MV-4-11 (cell line): ENCODE data around the gene PDE7B.
A peak's percentile ranks its signal among the peaks of the same experiment; 100 is the strongest.

ENCODE experiments used
- DNase-seq: peaks from one replicate; lab custom pipeline; 2025; lab: John Stamatoyannopoulos, UW

PDE7B gene

GRCh38 chr6:135987226-135987625 is 135.7 kb downstream of the PDE7B start:
- DNase-seq, result no peak

- peak; percentile 71 for DNase-seq
Measured at GRCh38 chr6:135990439-135990838, 138.9 kb downstream of the PDE7B start.

- DNase-seq, result no peak
Measured at GRCh38 chr6:135990855-135991464, 139.5 kb downstream of the PDE7B start.

GRCh38 chr6:135992739-135993138 is 141.2 kb downstream of the PDE7B start:
- DNase-seq, result peak; percentile 21

- no peak for DNase-seq
Measured at GRCh38 chr6:135993361-135993760, 141.9 kb downstream of the PDE7B start.

- peak; percentile 90 for DNase-seq
Measured at GRCh38 chr6:135994857-135995544, 143.5 kb downstream of the PDE7B start.

GRCh38 chr6:135995545-135995898 is 144.0 kb downstream of the PDE7B start:
- no peak for DNase-seq

- no peak for DNase-seq
Measured at GRCh38 chr6:135996668-135997067, 145.2 kb downstream of the PDE7B start.

GRCh38 chr6:135999393-135999792 is 147.9 kb downstream of the PDE7B start:
- no peak for DNase-seq

- DNase-seq, result peak; percentile 94
Measured at GRCh38 chr6:136007345-136007744, 155.8 kb downstream of the PDE7B start.

GRCh38 chr6:136011475-136011874 is 160.0 kb downstream of the PDE7B start:
- no peak for DNase-seq

GRCh38 chr6:136012198-136012887 is 160.8 kb downstream of the PDE7B start:
- no peak for DNase-seq

- DNase-seq, result no peak
Measured at GRCh38 chr6:136012943-136013342, 161.4 kb downstream of the PDE7B start.

GRCh38 chr6:136014454-136015437 is 163.2 kb downstream of the PDE7B start:
- DNase-seq, result no peak

GRCh38 chr6:136015531-136015930 is 164.0 kb downstream of the PDE7B start:
- DNase-seq, result no peak

GRCh38 chr6:136016228-136017225 is 165.0 kb downstream of the PDE7B start:
- DNase-seq, result no peak

GRCh38 chr6:136020691-136021090 is 169.2 kb downstream of the PDE7B start:
- no peak for DNase-seq

GRCh38 chr6:136022224-136022874 is 170.8 kb downstream of the PDE7B start:
- DNase-seq, result no peak

- no peak for DNase-seq
Measured at GRCh38 chr6:136024711-136025110, 173.2 kb downstream of the PDE7B start.

- DNase-seq, result no peak
Measured at GRCh38 chr6:136025736-136026135, 174.2 kb downstream of the PDE7B start.
